Neural crest cell (in vitro differentiated cells): Measurements from ENCODE around the gene KIF4A. TPM values are rescaled to one million over a fixed set of nuclear protein-coding genes. Genes with fewer than 3 reads are reported as not detected.
A peak's percentile ranks its signal among the peaks of the same experiment; 100 is the strongest.

Source experiments
- DNase-seq: peaks from one replicate; pipeline ENCODE4 v3.0.0; 2021; ENCODE audit warnings: low read depth, mixed read lengths, low spot score
- H3K27ac Mint-ChIP-seq: one replicate; pipeline ENCODE4 v1.8.0; 2021; ENCODE audit warnings: mild to moderate bottlenecking, mixed read lengths; ENCODE audit not compliant: unreplicated experiment
- H3K27me3 Mint-ChIP-seq: 2 replicates; pipeline ENCODE4 v1.8.0; 2021; ENCODE audit warnings: low read depth, mild to moderate bottlenecking, mixed read lengths
- H3K36me3 Mint-ChIP-seq: 2 replicates; pipeline ENCODE4 v1.8.0; 2021; ENCODE audit warnings: low read depth, mild to moderate bottlenecking, mixed read lengths
- H3K4me1 Mint-ChIP-seq: 2 replicates; pipeline ENCODE4 v1.8.0; 2021; ENCODE audit warnings: mixed read lengths
- H3K4me3 Mint-ChIP-seq: one replicate; pipeline ENCODE4 v1.8.0; 2021; ENCODE audit warnings: mild to moderate bottlenecking, mixed read lengths
- H3K9me3 Mint-ChIP-seq: 2 replicates; pipeline ENCODE4 v1.8.0; 2021; ENCODE audit warnings: mixed read lengths
- CTCF ChIP-seq: fragments of 200-600 bp; sonication (generic); conservative IDR thresholded peaks from 2 replicates; pipeline ENCODE4 v1.5.0; 2021; ENCODE audit warnings: antibody characterized with exemption, mild to moderate bottlenecking
- total RNA-seq: library from RNA; stranded (reverse); gene quantifications from 2 replicates; pipeline ENCODE4 v1.2.1, GENCODE V29; 2021

Gene KIF4A
- total RNA-seq, 1 donor from 2014 or later: 58.5 TPM

- Mint-ChIP-seq H3K4me3 (peak overlapping the region; percentile 93), H3K27me3 (no peaks in the 10 kb centered on the region), H3K4me1 (peaks cover 39% of the 10 kb centered on the region), H3K36me3 (peaks cover 6% of the 10 kb centered on the region), H3K27ac (no peak overlapping the region), H3K9me3 (no peaks in the 10 kb centered on the region)
- no peak for DNase-seq
- TF ChIP-seq CTCF: no peak
Measured at GRCh38 chrX:70453024-70453618, 163.2 kb downstream of the KIF4A start.

- peaks cover 6% of the 10 kb centered on the region for H3K36me3 Mint-ChIP-seq
Measured at GRCh38 chrX:70454441-70455365, 164.8 kb downstream of the KIF4A start.

GRCh38 chrX:70455366-70456202, 165.7 kb downstream of the KIF4A start:
- no peak for TF ChIP-seq CTCF
- Mint-ChIP-seq H3K9me3 (peaks cover 2% of the 10 kb centered on the region), H3K4me1 (peaks cover 37% of the 10 kb centered on the region), H3K27ac (peak overlapping the region; percentile 99), H3K4me3 (peak overlapping the region; percentile 93), H3K36me3 (peaks cover 10% of the 10 kb centered on the region), H3K27me3 (no peaks in the 10 kb centered on the region)
- DNase-seq: no peak

More at GRCh38 chrX:70454441-70455365, 164.8 kb downstream of the KIF4A start:
- Mint-ChIP-seq H3K4me3 (peak overlapping the region; percentile 93), H3K27me3 (no peaks in the 10 kb centered on the region), H3K27ac (peak overlapping the region; percentile 99), H3K4me1 (peaks cover 39% of the 10 kb centered on the region), H3K9me3 (no peaks in the 10 kb centered on the region)
- peak; percentile 77 for TF ChIP-seq CTCF
- peak; percentile 71 for DNase-seq

GRCh38 chrX:70456256-70456655, 166.4 kb downstream of the KIF4A start:
- no peak for TF ChIP-seq CTCF
- H3K9me3 Mint-ChIP-seq: peaks cover 2% of the 10 kb centered on the region
- H3K4me3 Mint-ChIP-seq: peak overlapping the region; percentile 93
- DNase-seq: no peak
- no peaks in the 10 kb centered on the region for H3K27me3 Mint-ChIP-seq
- H3K36me3 Mint-ChIP-seq: peaks cover 17% of the 10 kb centered on the region
- H3K4me1 Mint-ChIP-seq: peaks cover 35% of the 10 kb centered on the region
- no peak overlapping the region for H3K27ac Mint-ChIP-seq

GRCh38 chrX:70461026-70461425, 171.1 kb downstream of the KIF4A start:
- Mint-ChIP-seq H3K27ac (no peak overlapping the region), H3K4me1 (peaks cover 13% of the 10 kb centered on the region), H3K9me3 (peaks cover 2% of the 10 kb centered on the region), H3K27me3 (no peaks in the 10 kb centered on the region), H3K36me3 (peaks cover 23% of the 10 kb centered on the region), H3K4me3 (no peak overlapping the region)
- no peak for DNase-seq
- no peak for TF ChIP-seq CTCF
